Measurements from ENCODE around the gene NECAB3. TPM values are rescaled to one million over a fixed set of nuclear protein-coding genes. Genes with fewer than 3 reads are reported as not detected.

Gene NECAB3
- total and polyA plus RNA-seq, 2 of the 13 experiments (the other 11 are each of a cell fraction or from before 2014, with no cell fraction given): 61.5 to 65.5 TPM

- Histone ChIP-seq H3K4me1 (ENCODE audit: insufficient read depth, low read length) (peaks cover 28% of the 10 kb centered on the region), H3K79me2 (ENCODE audit: insufficient read depth, low read length) (peaks cover 21% of the 10 kb centered on the region), H3K4me3 (replicated peaks in 1 of 3; ENCODE audit: insufficient read depth in 1 of 3, low read depth in 2 of 3, low read length in 3 of 3) (no peak overlapping the region), H3K4me2 (ENCODE audit: low read depth, low read length) (no peak overlapping the region), H3K27ac (ENCODE audit: extremely low read length, insufficient read depth, low read length) (no peak overlapping the region), H3K36me3 (replicated peaks in 1 of 2; ENCODE audit: control insufficient read depth in 1 of 2, insufficient read depth in 2 of 2, low read length in 2 of 2) (peaks cover 10 to 30% of the 10 kb centered on the region in 2 experiments), H2AFZ (ENCODE audit: low read length) (no peak overlapping the region), H3K9me3 (ENCODE audit: low read length) (no peaks in the 10 kb centered on the region), H4K20me1 (ENCODE audit: insufficient read depth, low read length) (no peaks in the 10 kb centered on the region), H3K9ac (ENCODE audit: insufficient read depth, low read depth, low read length) (no peak overlapping the region), H3K27me3 (ENCODE audit: control insufficient read depth in 1 of 2, insufficient read depth in 2 of 2, low read length in 2 of 2) (peaks cover 0 to 3% of the 10 kb centered on the region in 2 experiments; a peak in 1 of 5 replicates)
- TF ChIP-seq CEBPB (IDR thresholded peaks at IDR 0.05; ENCODE audit: borderline replicate concordance, low read depth, low read length) (no peak), ZNF263 (CRISPR knock-in tag; IDR thresholded peaks at IDR 0.05) (0 out of 2 replicates have a peak, but pooled peaks have one; percentile 57), PAX8 (CRISPR knock-in tag; IDR thresholded peaks at IDR 0.05; ENCODE audit: borderline replicate concordance) (no peak), POLR2A (IDR thresholded peaks at IDR 0.05; ENCODE audit: insufficient read depth in 1 of 2, low read depth in 2 of 2, low read length in 2 of 2) (0 out of 4 replicates have a peak, but pooled peaks of 1 of the 2 experiments have one; percentile 17), ZNF704 (CRISPR knock-in tag; IDR thresholded peaks at IDR 0.05; ENCODE audit: borderline replicate concordance) (no peak), ATF5 (CRISPR knock-in tag; IDR thresholded peaks at IDR 0.05; ENCODE audit: low read depth) (no peak), NFIB (CRISPR knock-in tag; IDR thresholded peaks at IDR 0.05; ENCODE audit: borderline replicate concordance) (0 out of 2 replicates have a peak, but pooled peaks have one; percentile 14), ZBTB33 (CRISPR knock-in tag; IDR thresholded peaks at IDR 0.05) (peak; percentile 89), CC2D1A (CRISPR knock-in tag; IDR thresholded peaks at IDR 0.05) (no peak), GATA4 (IDR thresholded peaks at IDR 0.05; ENCODE audit: borderline replicate concordance, low read depth) (no peak), RBFOX2 (IDR thresholded peaks at IDR 0.05; ENCODE audit: low read depth, low read length) (0 out of 2 replicates have a peak, but pooled peaks have one; percentile 18), NPAS2 (CRISPR knock-in tag; IDR thresholded peaks at IDR 0.05; ENCODE audit: borderline replicate concordance) (0 out of 2 replicates have a peak, but pooled peaks have one; percentile 41), AGO2 (optimal IDR thresholded peaks at IDR 0.05; ENCODE audit: low read depth, low read length) (peak; percentile 66)
- ChIA-PET CTCF (ENCODE audit: low intra/inter-chr PET ratio, low total read pairs) (no interaction called here), POLR2A (no interaction called here)
- intact Hi-C loops (cut with micrococcal nuclease; ENCODE audit: unreplicated experiment) (no loop called here), in situ Hi-C loops (cut with HindIII; ENCODE audit: extremely low pct_ligation_motif_present, low pct_unique_long_range_greater_than_20kb) (no loop called here)
- 95% methylated on average over 30 of the region's 31 CpGs for WGBS (ENCODE audit: low lambda C conversion rate)
- no TSS peak for BruUV-seq (replicated peaks)
- ATAC-seq (no peak), DNase-seq (ENCODE audit: low spot score) (no peak), FAIRE-seq (no peak)
These were observed 2.7 kb upstream of the NECAB3 start for GRCh38 chr20:33676652-33677645.
